ENCODE measurements around the gene EFCAB11. TPM values are rescaled to one million over a fixed set of nuclear protein-coding genes. Genes with fewer than 3 reads are reported as not detected.
A peak's percentile ranks its signal among the peaks of the same experiment; 100 is the strongest.

Gene EFCAB11
- total RNA-seq, 4 donors from 2014 or later, result 4.1 to 21.0 (median 5.6) TPM; not detected in 1

- no peak for DNase-seq
- TF ChIP-seq, protein P1, sequence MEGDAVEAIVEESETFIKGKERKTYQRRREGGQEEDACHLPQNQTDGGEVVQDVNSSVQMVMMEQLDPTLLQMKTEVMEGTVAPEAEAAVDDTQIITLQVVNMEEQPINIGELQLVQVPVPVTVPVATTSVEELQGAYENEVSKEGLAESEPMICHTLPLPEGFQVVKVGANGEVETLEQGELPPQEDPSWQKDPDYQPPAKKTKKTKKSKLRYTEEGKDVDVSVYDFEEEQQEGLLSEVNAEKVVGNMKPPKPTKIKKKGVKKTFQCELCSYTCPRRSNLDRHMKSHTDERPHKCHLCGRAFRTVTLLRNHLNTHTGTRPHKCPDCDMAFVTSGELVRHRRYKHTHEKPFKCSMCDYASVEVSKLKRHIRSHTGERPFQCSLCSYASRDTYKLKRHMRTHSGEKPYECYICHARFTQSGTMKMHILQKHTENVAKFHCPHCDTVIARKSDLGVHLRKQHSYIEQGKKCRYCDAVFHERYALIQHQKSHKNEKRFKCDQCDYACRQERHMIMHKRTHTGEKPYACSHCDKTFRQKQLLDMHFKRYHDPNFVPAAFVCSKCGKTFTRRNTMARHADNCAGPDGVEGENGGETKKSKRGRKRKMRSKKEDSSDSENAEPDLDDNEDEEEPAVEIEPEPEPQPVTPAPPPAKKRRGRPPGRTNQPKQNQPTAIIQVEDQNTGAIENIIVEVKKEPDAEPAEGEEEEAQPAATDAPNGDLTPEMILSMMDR (IDR thresholded peaks at IDR 0.05), result no peak
- TF ChIP-seq POLR2A (IDR thresholded peaks at IDR 0.05), result no peak
- Histone ChIP-seq H3K9me3 (no peaks in the 10 kb centered on the region), H3K36me3 (no peaks in the 10 kb centered on the region), H3K27ac (no peak overlapping the region), H3K27me3 (no peaks in the 10 kb centered on the region), H3K4me1 (no peaks in the 10 kb centered on the region), H3K4me3 (no peak overlapping the region)
- intact Hi-C loops (cut with DNase I; ENCODE audit: low total_unique reads), result no loop called here
Measured at GRCh38 chr14:89986462-89987160, 32.1 kb upstream of the EFCAB11 start.

- H3K27ac ChIP-seq, result no peak overlapping the region
- DNase-seq, result no peak
- no peaks in the 10 kb centered on the region for H3K27me3 ChIP-seq
- H3K4me3 ChIP-seq, result no peak overlapping the region
- intact Hi-C loops (cut with DNase I; ENCODE audit: low total_unique reads), result no loop called here
- H3K9me3 ChIP-seq, result no peaks in the 10 kb centered on the region
- TF ChIP-seq, protein P1 (IDR thresholded peaks at IDR 0.05), result no peak
- H3K36me3 ChIP-seq, result no peaks in the 10 kb centered on the region
- no peaks in the 10 kb centered on the region for H3K4me1 ChIP-seq
Measured at GRCh38 chr14:89983375-89983774, 28.8 kb upstream of the EFCAB11 start.

DNA sequence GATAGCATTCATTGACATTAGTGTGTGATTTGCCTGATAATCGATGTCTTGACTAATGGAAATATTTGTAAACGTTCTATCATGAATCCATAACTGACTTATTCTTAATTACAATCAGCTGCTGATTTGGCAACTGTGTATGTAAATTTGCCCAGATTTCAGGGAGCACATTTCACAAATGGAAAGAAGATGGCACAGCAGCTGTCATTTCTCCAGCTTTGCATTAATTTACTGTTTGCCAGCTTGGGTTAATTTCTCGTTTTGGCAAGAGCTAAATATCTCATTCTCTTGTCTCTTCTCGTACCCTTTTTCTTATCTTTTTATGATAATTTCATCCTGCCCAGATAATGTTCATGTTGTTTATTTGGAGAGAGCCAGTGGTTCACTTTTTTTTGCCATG is 24.1 kb upstream of the EFCAB11 start:
- no peak overlapping the region for H3K4me3 ChIP-seq
- no peaks in the 10 kb centered on the region for H3K27me3 ChIP-seq
- H3K27ac ChIP-seq, result no peak overlapping the region
- TF ChIP-seq, protein P1 (IDR thresholded peaks at IDR 0.05), result no peak
- TF ChIP-seq POLR2A (IDR thresholded peaks at IDR 0.05), result no peak
- intact Hi-C loops (cut with DNase I; ENCODE audit: low total_unique reads), result no loop called here
- no peaks in the 10 kb centered on the region for H3K9me3 ChIP-seq
- H3K4me1 ChIP-seq, result no peaks in the 10 kb centered on the region
- H3K36me3 ChIP-seq, result no peaks in the 10 kb centered on the region
- no peak for DNase-seq

DNA sequence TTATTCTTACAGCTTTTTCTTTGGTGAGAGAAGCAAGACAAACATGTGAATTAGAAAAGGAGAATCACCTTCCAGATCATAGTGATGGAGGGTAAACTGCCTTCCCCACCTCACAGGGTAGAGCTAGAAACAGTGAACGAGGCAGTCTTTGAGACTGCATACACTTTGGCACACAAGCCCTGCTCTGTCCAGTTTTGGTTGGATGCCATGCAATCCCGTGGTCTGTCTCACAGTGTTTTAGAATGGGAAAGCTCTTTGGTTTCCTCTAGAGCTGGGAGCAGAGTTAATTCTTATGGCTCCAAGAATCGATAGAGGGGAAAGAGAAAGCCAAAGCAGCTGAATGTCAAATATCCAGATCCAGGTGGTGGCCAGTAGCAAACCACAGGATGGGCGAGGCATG is 23.1 kb upstream of the EFCAB11 start:
- Histone ChIP-seq H3K36me3 (no peaks in the 10 kb centered on the region), H3K4me1 (no peaks in the 10 kb centered on the region), H3K27ac (no peak overlapping the region), H3K27me3 (no peaks in the 10 kb centered on the region), H3K4me3 (no peak overlapping the region), H3K9me3 (no peaks in the 10 kb centered on the region)
- intact Hi-C loops (cut with DNase I; ENCODE audit: low total_unique reads), result no loop called here
- TF ChIP-seq POLR2A (IDR thresholded peaks at IDR 0.05), result no peak
- TF ChIP-seq, protein P1 (IDR thresholded peaks at IDR 0.05), result no peak
- no peak for DNase-seq

DNA sequence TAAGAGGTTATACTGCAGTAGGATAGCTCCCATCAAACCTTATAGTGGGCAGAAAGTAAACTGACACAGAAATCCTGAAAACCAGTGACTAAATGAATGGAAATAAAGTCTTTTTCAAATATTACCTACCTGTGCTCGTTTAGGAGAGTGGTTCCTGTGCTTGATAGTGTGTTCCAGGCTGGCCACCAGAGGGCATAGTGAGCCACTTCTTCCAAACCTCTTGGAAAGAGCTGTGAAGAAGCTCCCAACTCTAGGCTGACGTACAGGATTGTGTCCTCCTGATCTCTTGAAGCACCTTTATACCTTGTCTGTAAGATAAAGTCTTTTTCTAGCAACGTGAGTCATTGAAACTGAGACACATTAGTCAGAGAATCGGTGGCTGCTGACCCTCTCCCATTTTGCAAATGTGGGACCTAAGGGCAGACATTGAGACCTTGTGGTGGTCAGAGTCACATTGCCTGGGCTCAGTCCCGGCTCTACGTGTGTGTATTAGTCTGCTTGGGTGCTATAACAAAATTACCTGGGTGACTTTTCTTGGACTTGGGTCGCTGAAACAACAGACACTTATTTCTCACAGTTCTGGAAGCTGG is 18.8 kb upstream of the EFCAB11 start:
- TF ChIP-seq, protein P1 (IDR thresholded peaks at IDR 0.05), result peak; percentile 55 to 67 (median 58)
- no peak for TF ChIP-seq POLR2A (IDR thresholded peaks at IDR 0.05)
- Histone ChIP-seq H3K9me3 (no peaks in the 10 kb centered on the region), H3K4me3 (no peak overlapping the region), H3K27me3 (no peaks in the 10 kb centered on the region), H3K27ac (no peak overlapping the region), H3K4me1 (no peaks in the 10 kb centered on the region), H3K36me3 (no peaks in the 10 kb centered on the region)
- intact Hi-C loops (cut with DNase I; ENCODE audit: low total_unique reads), result no loop called here
- DNase-seq, result peak; percentile 40 to 54
